Measurements from ENCODE around the gene USO1.

GRCh38 chr4:75834772-75835154 lies 110.4 kb downstream of the USO1 start:
- TF ChIP-seq PATZ1 (CRISPR knock-in tag; IDR thresholded peaks at IDR 0.05; ENCODE audit: borderline replicate concordance) (no peak), PPARA (CRISPR knock-in tag; IDR thresholded peaks at IDR 0.05; ENCODE audit: borderline replicate concordance) (no peak), CSDC2 (CRISPR knock-in tag; IDR thresholded peaks at IDR 0.05) (no peak), OSR1 (CRISPR knock-in tag; IDR thresholded peaks at IDR 0.05) (no peak), SNAI2 (CRISPR knock-in tag; IDR thresholded peaks at IDR 0.05) (no peak)
